ENCODE measurements around the gene GLG1. TPM values are rescaled to one million over a fixed set of nuclear protein-coding genes. Genes with fewer than 3 reads are reported as not detected.
"Not testable (repeated sequence)": the region's sequence is repeated elsewhere in the genome, so short reads cannot be mapped to it uniquely, and the experiment has no call there.

The GLG1 gene
- polyA plus RNA-seq, 1 donor from 2014 or later, result 36.6 TPM

- not testable (repeated sequence) for H3K4me3 ChIP-seq (ENCODE audit: low read length); H3K9me2 ChIP-seq (ENCODE audit: insufficient read depth, low read length); H3K27ac ChIP-seq (ENCODE audit: low read length); H3K9ac ChIP-seq (ENCODE audit: low read length); H3K79me2 ChIP-seq (replicated peaks; ENCODE audit: insufficient read depth, low read length); H3K4me2 ChIP-seq (ENCODE audit: low read length); H2AFZ ChIP-seq (ENCODE audit: low read depth, low read length); H3K9me3 ChIP-seq (ENCODE audit: low read length); H3F3A ChIP-seq (ENCODE audit: insufficient read depth, low read length, poor library complexity, severe bottlenecking); H4K20me1 ChIP-seq (ENCODE audit: insufficient read depth); H3K36me3 ChIP-seq (ENCODE audit: insufficient read depth, low read length); H3K27me3 ChIP-seq (ENCODE audit: insufficient read depth, low read depth, low read length)
Observed at GRCh38 chr16:74423721-74424120, 183.2 kb downstream of the GLG1 start.

- H3K9ac ChIP-seq (ENCODE audit: low read length); H2AFZ ChIP-seq (ENCODE audit: low read depth, low read length); H3K27me3 ChIP-seq (ENCODE audit: insufficient read depth, low read depth, low read length); H3K79me2 ChIP-seq (replicated peaks; ENCODE audit: insufficient read depth, low read length); H4K20me1 ChIP-seq (ENCODE audit: insufficient read depth); H3K9me3 ChIP-seq (ENCODE audit: low read length); H3K36me3 ChIP-seq (ENCODE audit: insufficient read depth, low read length); H3K27ac ChIP-seq (ENCODE audit: low read length); H3K4me3 ChIP-seq (ENCODE audit: low read length); H3K9me2 ChIP-seq (ENCODE audit: insufficient read depth, low read length); H3K4me2 ChIP-seq (ENCODE audit: low read length); H3F3A ChIP-seq (ENCODE audit: insufficient read depth, low read length, poor library complexity, severe bottlenecking): not testable (repeated sequence)
Observed at GRCh38 chr16:74422086-74422485, 184.8 kb downstream of the GLG1 start.

- not testable (repeated sequence) for H3K9me3 ChIP-seq (ENCODE audit: low read length); H3K27ac ChIP-seq (ENCODE audit: low read length); H3K36me3 ChIP-seq (ENCODE audit: insufficient read depth, low read length); H2AFZ ChIP-seq (ENCODE audit: low read depth, low read length); H3F3A ChIP-seq (ENCODE audit: insufficient read depth, low read length, poor library complexity, severe bottlenecking); H4K20me1 ChIP-seq (ENCODE audit: insufficient read depth); H3K4me2 ChIP-seq (ENCODE audit: low read length); H3K9ac ChIP-seq (ENCODE audit: low read length); H3K27me3 ChIP-seq (ENCODE audit: insufficient read depth, low read depth, low read length); H3K4me3 ChIP-seq (ENCODE audit: low read length); H3K79me2 ChIP-seq (replicated peaks; ENCODE audit: insufficient read depth, low read length); H3K9me2 ChIP-seq (ENCODE audit: insufficient read depth, low read length)
Observed at GRCh38 chr16:74421482-74421785, 185.5 kb downstream of the GLG1 start.

- H3K27ac ChIP-seq (ENCODE audit: low read length), result not testable (repeated sequence)
Observed at GRCh38 chr16:74420612-74421481, 186.1 kb downstream of the GLG1 start, which contains the start of gene CLEC18B. CLEC18B (minus strand) TSS chr16:74421478; CDS start chr16:74421270, 208 bp downstream.

GRCh38 chr16:74419811-74420210 lies 187.1 kb downstream of the GLG1 start:
- H3K27me3 ChIP-seq (ENCODE audit: insufficient read depth, low read depth, low read length); H3K9me2 ChIP-seq (ENCODE audit: insufficient read depth, low read length); H3K4me2 ChIP-seq (ENCODE audit: low read length): not testable (repeated sequence)

More at GRCh38 chr16:74420612-74421481, 186.1 kb downstream of the GLG1 start, which contains the start of gene CLEC18B:
- H3K27me3 ChIP-seq (ENCODE audit: insufficient read depth, low read depth, low read length); H3K9ac ChIP-seq (ENCODE audit: low read length); H3F3A ChIP-seq (ENCODE audit: insufficient read depth, low read length, poor library complexity, severe bottlenecking); H3K79me2 ChIP-seq (replicated peaks; ENCODE audit: insufficient read depth, low read length); H3K9me3 ChIP-seq (ENCODE audit: low read length); H3K4me2 ChIP-seq (ENCODE audit: low read length); H3K4me3 ChIP-seq (ENCODE audit: low read length); H3K9me2 ChIP-seq (ENCODE audit: insufficient read depth, low read length); H2AFZ ChIP-seq (ENCODE audit: low read depth, low read length); H3K36me3 ChIP-seq (ENCODE audit: insufficient read depth, low read length); H4K20me1 ChIP-seq (ENCODE audit: insufficient read depth): not testable (repeated sequence)

DNA sequence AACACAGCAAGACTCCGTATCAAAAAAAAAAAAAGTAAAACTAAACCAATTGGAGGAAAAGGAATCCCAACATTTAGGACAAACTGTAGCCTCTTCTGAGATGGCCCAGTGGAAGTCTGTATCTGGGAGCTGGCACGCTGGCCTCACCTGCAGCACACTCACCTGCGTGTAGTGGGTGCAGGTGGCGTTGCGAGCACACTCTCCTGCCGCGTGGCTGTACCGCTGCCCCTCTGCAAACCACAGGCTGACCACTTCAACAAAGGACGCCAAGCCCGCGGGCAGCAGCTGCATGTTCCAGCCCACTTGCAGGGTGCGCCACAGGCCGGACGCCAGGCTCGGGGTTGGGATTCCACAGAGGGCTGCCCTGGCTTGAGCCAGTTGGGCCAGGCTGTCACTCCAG lies 189.0 kb downstream of the GLG1 start:
- not testable (repeated sequence) for H3K9me3 ChIP-seq (ENCODE audit: low read length); H3F3A ChIP-seq (ENCODE audit: insufficient read depth, low read length, poor library complexity, severe bottlenecking); H3K9ac ChIP-seq (ENCODE audit: low read length); H4K20me1 ChIP-seq (ENCODE audit: insufficient read depth); H3K27me3 ChIP-seq (ENCODE audit: insufficient read depth, low read depth, low read length); H3K27ac ChIP-seq (ENCODE audit: low read length); H3K36me3 ChIP-seq (ENCODE audit: insufficient read depth, low read length); H2AFZ ChIP-seq (ENCODE audit: low read depth, low read length); H3K79me2 ChIP-seq (replicated peaks; ENCODE audit: insufficient read depth, low read length); H3K4me3 ChIP-seq (ENCODE audit: low read length); H3K9me2 ChIP-seq (ENCODE audit: insufficient read depth, low read length); H3K4me2 ChIP-seq (ENCODE audit: low read length)

More at GRCh38 chr16:74419811-74420210, 187.1 kb downstream of the GLG1 start:
- not testable (repeated sequence) for H3K9me3 ChIP-seq (ENCODE audit: low read length); H2AFZ ChIP-seq (ENCODE audit: low read depth, low read length); H3K27ac ChIP-seq (ENCODE audit: low read length); H3K79me2 ChIP-seq (replicated peaks; ENCODE audit: insufficient read depth, low read length); H3K36me3 ChIP-seq (ENCODE audit: insufficient read depth, low read length); H3K9ac ChIP-seq (ENCODE audit: low read length); H4K20me1 ChIP-seq (ENCODE audit: insufficient read depth); H3F3A ChIP-seq (ENCODE audit: insufficient read depth, low read length, poor library complexity, severe bottlenecking); H3K4me3 ChIP-seq (ENCODE audit: low read length)

DNA sequence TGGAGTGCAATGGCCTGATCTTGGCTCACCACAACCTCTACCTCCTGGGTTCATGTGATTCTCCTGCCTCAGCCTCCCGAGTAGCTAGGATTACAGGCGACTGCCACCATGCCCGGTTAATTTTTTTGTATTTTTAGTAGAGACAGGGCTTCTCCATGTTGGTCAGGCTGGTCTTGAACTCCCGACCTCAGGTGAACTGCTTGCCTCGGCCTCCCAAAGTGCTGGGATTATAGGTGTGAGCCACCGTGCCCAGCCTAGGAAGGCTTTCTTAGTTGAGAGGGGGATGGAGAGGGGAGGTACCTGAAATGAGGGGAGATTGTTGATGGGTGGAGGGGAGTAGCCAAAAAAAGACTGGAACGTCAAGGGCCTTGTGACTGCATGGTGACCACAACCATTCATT lies 193.0 kb downstream of the GLG1 start:
- H3K27me3 ChIP-seq (ENCODE audit: insufficient read depth, low read depth, low read length); H3K9ac ChIP-seq (ENCODE audit: low read length); H2AFZ ChIP-seq (ENCODE audit: low read depth, low read length); H3F3A ChIP-seq (ENCODE audit: insufficient read depth, low read length, poor library complexity, severe bottlenecking); H3K4me2 ChIP-seq (ENCODE audit: low read length); H4K20me1 ChIP-seq (ENCODE audit: insufficient read depth); H3K79me2 ChIP-seq (replicated peaks; ENCODE audit: insufficient read depth, low read length); H3K36me3 ChIP-seq (ENCODE audit: insufficient read depth, low read length); H3K4me3 ChIP-seq (ENCODE audit: low read length); H3K27ac ChIP-seq (ENCODE audit: low read length); H3K9me3 ChIP-seq (ENCODE audit: low read length); H3K9me2 ChIP-seq (ENCODE audit: insufficient read depth, low read length): not testable (repeated sequence)

DNA sequence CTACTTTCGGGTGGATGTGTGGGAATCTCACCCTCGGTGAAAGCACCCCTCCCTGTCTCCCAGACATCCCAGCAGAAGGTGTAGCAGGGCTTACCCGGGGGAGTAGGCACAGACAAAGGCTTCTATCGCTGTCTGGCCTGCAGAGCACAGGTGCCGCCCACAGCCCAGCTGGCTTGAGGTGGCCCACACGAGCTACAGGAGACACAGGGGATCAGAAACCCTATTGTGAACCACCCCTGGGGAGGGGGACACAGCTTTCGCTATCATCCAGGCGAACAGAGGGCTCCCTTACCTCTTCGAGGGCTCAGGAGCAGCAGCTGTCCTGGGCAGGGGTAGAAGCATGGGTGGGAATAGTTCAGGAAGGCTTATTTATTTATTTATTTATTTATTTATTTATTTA lies 193.4 kb downstream of the GLG1 start:
- H3K27me3 ChIP-seq (ENCODE audit: insufficient read depth, low read depth, low read length); H3K9ac ChIP-seq (ENCODE audit: low read length); H2AFZ ChIP-seq (ENCODE audit: low read depth, low read length); H3K27ac ChIP-seq (ENCODE audit: low read length); H3K4me2 ChIP-seq (ENCODE audit: low read length); H3F3A ChIP-seq (ENCODE audit: insufficient read depth, low read length, poor library complexity, severe bottlenecking); H4K20me1 ChIP-seq (ENCODE audit: insufficient read depth); H3K9me2 ChIP-seq (ENCODE audit: insufficient read depth, low read length); H3K9me3 ChIP-seq (ENCODE audit: low read length); H3K4me3 ChIP-seq (ENCODE audit: low read length); H3K36me3 ChIP-seq (ENCODE audit: insufficient read depth, low read length); H3K79me2 ChIP-seq (replicated peaks; ENCODE audit: insufficient read depth, low read length): not testable (repeated sequence)

Measured in neural cell (in vitro differentiated cells).